Central memory CD8-positive, alpha-beta T cell (primary cell): ENCODE results near the gene ETF1.

ENCODE experiments used
- ATAC-seq: fragments of 150-1000 bp; cut with Tn5 transposase; replicated peaks from 2 replicates; pipeline ENCODE4 v1.10.0; 2022; ENCODE audit warnings: mild to moderate bottlenecking, moderate FRiP score, moderate number of reproducible peaks; ENCODE audit not compliant: poor library complexity, severe bottlenecking; ENCODE audit errors: extremely low read depth
- DNase-seq, 2 donors: peaks; one replicate each; pipeline ENCODE4 v3.0.0; 2021; ENCODE audit warnings: low spot score in 2 of 2
- H3K27ac Mint-ChIP-seq: one replicate; pipeline ENCODE4 v1.8.0; 2022; ENCODE audit warnings: low read depth, mild to moderate bottlenecking, moderate library complexity, mixed read lengths
- H3K27me3 Mint-ChIP-seq: one replicate; pipeline ENCODE4 v1.8.0; 2022; ENCODE audit warnings: mixed read lengths
- H3K36me3 Mint-ChIP-seq: one replicate; pipeline ENCODE4 v1.8.0; 2022; ENCODE audit warnings: mild to moderate bottlenecking, moderate library complexity, mixed read lengths; ENCODE audit not compliant: insufficient read depth
- H3K4me1 Mint-ChIP-seq: one replicate; pipeline ENCODE4 v1.8.0; 2022; ENCODE audit warnings: mixed read lengths
- H3K4me3 Mint-ChIP-seq: one replicate; pipeline ENCODE4 v1.8.0; 2022; ENCODE audit warnings: mild to moderate bottlenecking, moderate library complexity, mixed read lengths
- H3K9me3 Mint-ChIP-seq: one replicate; pipeline ENCODE4 v1.8.0; 2022; ENCODE audit warnings: mixed read lengths

Gene ETF1

GRCh38 chr5:138536665-138537315, 6.2 kb downstream of the ETF1 start:
- H3K36me3 Mint-ChIP-seq = peaks cover 14% of the 10 kb centered on the region
- H3K9me3 Mint-ChIP-seq = no peaks in the 10 kb centered on the region
- H3K27ac Mint-ChIP-seq = no peak overlapping the region
- peak; percentile 64 for ATAC-seq
- DNase-seq = no peak
- H3K4me1 Mint-ChIP-seq = peaks cover 64% of the 10 kb centered on the region
- no peak overlapping the region for H3K4me3 Mint-ChIP-seq
- no peaks in the 10 kb centered on the region for H3K27me3 Mint-ChIP-seq

- H3K4me3 Mint-ChIP-seq = no peak overlapping the region
Observed at GRCh38 chr5:138536215-138536614, 6.8 kb downstream of the ETF1 start.

GRCh38 chr5:138533973-138534941, 8.8 kb downstream of the ETF1 start:
- H3K27me3 Mint-ChIP-seq = no peaks in the 10 kb centered on the region

More at GRCh38 chr5:138536215-138536614, 6.8 kb downstream of the ETF1 start:
- Mint-ChIP-seq H3K9me3 (no peaks in the 10 kb centered on the region), H3K27me3 (no peaks in the 10 kb centered on the region), H3K4me1 (peaks cover 64% of the 10 kb centered on the region), H3K36me3 (peaks cover 14% of the 10 kb centered on the region), H3K27ac (no peak overlapping the region)
- ATAC-seq = no peak
- no peak for DNase-seq

GRCh38 chr5:138529812-138530211, 13.2 kb downstream of the ETF1 start:
- ATAC-seq (no peak), DNase-seq (no peak)
- Mint-ChIP-seq H3K4me1 (peaks cover 59% of the 10 kb centered on the region), H3K9me3 (no peaks in the 10 kb centered on the region), H3K27ac (no peak overlapping the region), H3K4me3 (no peak overlapping the region), H3K36me3 (peaks cover 13% of the 10 kb centered on the region), H3K27me3 (no peaks in the 10 kb centered on the region)

More at GRCh38 chr5:138533973-138534941, 8.8 kb downstream of the ETF1 start:
- ATAC-seq = no peak
- Mint-ChIP-seq H3K9me3 (no peaks in the 10 kb centered on the region), H3K36me3 (peaks cover 12% of the 10 kb centered on the region), H3K4me3 (no peak overlapping the region), H3K4me1 (peaks cover 69% of the 10 kb centered on the region), H3K27ac (no peak overlapping the region)
- no peak for DNase-seq

- DNase-seq (no peak), ATAC-seq (no peak)
- Mint-ChIP-seq H3K9me3 (no peaks in the 10 kb centered on the region), H3K4me1 (peaks cover 51% of the 10 kb centered on the region), H3K4me3 (no peak overlapping the region), H3K27me3 (no peaks in the 10 kb centered on the region), H3K36me3 (peaks cover 16% of the 10 kb centered on the region), H3K27ac (no peak overlapping the region)
Observed at GRCh38 chr5:138528744-138529469, 14.1 kb downstream of the ETF1 start.

GRCh38 chr5:138528208-138528607, 14.8 kb downstream of the ETF1 start:
- Mint-ChIP-seq H3K4me1 (peaks cover 50% of the 10 kb centered on the region), H3K36me3 (peaks cover 17% of the 10 kb centered on the region), H3K27me3 (no peaks in the 10 kb centered on the region), H3K4me3 (no peak overlapping the region), H3K27ac (no peak overlapping the region), H3K9me3 (no peaks in the 10 kb centered on the region)
- no peak for DNase-seq
- ATAC-seq = no peak

GRCh38 chr5:138527170-138527569, 15.9 kb downstream of the ETF1 start:
- Mint-ChIP-seq H3K27me3 (no peaks in the 10 kb centered on the region), H3K36me3 (peaks cover 20% of the 10 kb centered on the region), H3K4me3 (no peak overlapping the region), H3K9me3 (no peaks in the 10 kb centered on the region), H3K27ac (no peak overlapping the region), H3K4me1 (peaks cover 58% of the 10 kb centered on the region)
- DNase-seq = no peak
- no peak for ATAC-seq

- no peak for DNase-seq
- no peak for ATAC-seq
- no peaks in the 10 kb centered on the region for H3K9me3 Mint-ChIP-seq
- no peak overlapping the region for H3K4me3 Mint-ChIP-seq
- H3K27me3 Mint-ChIP-seq = no peaks in the 10 kb centered on the region
- H3K27ac Mint-ChIP-seq = peak overlapping the region; percentile 86
- peaks cover 39% of the 10 kb centered on the region for H3K4me1 Mint-ChIP-seq
- H3K36me3 Mint-ChIP-seq = peaks cover 19% of the 10 kb centered on the region
Observed at GRCh38 chr5:138523406-138523805, 19.6 kb downstream of the ETF1 start.

- no peaks in the 10 kb centered on the region for H3K9me3 Mint-ChIP-seq
- DNase-seq (no peak), ATAC-seq (no peak)
- no peak overlapping the region for H3K4me3 Mint-ChIP-seq
- H3K36me3 Mint-ChIP-seq = peaks cover 40% of the 10 kb centered on the region
- H3K4me1 Mint-ChIP-seq = peaks cover 28% of the 10 kb centered on the region
- no peaks in the 10 kb centered on the region for H3K27me3 Mint-ChIP-seq
- H3K27ac Mint-ChIP-seq = no peak overlapping the region
Observed at GRCh38 chr5:138520971-138521370, 22.1 kb downstream of the ETF1 start.

- no peak for ATAC-seq
- Mint-ChIP-seq H3K9me3 (no peaks in the 10 kb centered on the region), H3K4me3 (no peak overlapping the region), H3K27ac (no peak overlapping the region), H3K36me3 (peaks cover 57% of the 10 kb centered on the region), H3K4me1 (peaks cover 16% of the 10 kb centered on the region), H3K27me3 (no peaks in the 10 kb centered on the region)
- no peak for DNase-seq
Observed at GRCh38 chr5:138517437-138517836, 25.6 kb downstream of the ETF1 start.

GRCh38 chr5:138515556-138516245, 27.3 kb downstream of the ETF1 start:
- ATAC-seq (no peak), DNase-seq (no peak)
- H3K4me1 Mint-ChIP-seq = peaks cover 14% of the 10 kb centered on the region
- no peak overlapping the region for H3K27ac Mint-ChIP-seq
- no peak overlapping the region for H3K4me3 Mint-ChIP-seq
- H3K9me3 Mint-ChIP-seq = no peaks in the 10 kb centered on the region
- no peaks in the 10 kb centered on the region for H3K27me3 Mint-ChIP-seq
- peaks cover 67% of the 10 kb centered on the region for H3K36me3 Mint-ChIP-seq

GRCh38 chr5:138514021-138514420, 29.0 kb downstream of the ETF1 start:
- Mint-ChIP-seq H3K9me3 (no peaks in the 10 kb centered on the region), H3K36me3 (peaks cover 80% of the 10 kb centered on the region), H3K27me3 (no peaks in the 10 kb centered on the region), H3K27ac (no peak overlapping the region), H3K4me3 (no peak overlapping the region), H3K4me1 (peaks cover 4% of the 10 kb centered on the region)
- DNase-seq (no peak), ATAC-seq (no peak)
